CD4-positive, alpha-beta T cell treated with Interleukin-1 beta for 1 hour (primary cell): ENCODE measurements around the gene NTM.

Source experiments
- DNase-seq, 2 donors: peaks; one replicate each; pipeline ENCODE4 v3.0.0-alpha.2; 2020 to 2022

Gene NTM

DNA sequence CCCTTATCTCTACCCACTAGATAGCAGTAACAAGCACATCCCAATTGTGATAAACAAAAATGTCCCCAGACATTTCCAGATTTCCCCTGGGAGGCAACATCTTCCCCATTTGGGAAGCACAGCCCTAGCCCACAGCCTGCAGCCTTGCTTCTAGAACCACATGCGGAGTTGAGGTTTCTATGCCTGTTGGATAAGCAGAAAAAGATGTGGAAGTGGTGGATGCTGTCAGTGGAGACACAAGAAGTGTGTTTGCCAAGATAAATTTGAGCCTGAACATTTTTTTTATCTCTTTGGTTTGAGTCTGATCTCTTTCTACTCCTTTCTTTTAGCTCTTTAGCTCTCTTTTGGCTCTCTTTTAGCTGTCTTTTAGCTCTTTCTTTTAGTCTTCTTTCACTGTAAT lies 884.5 kb downstream of the NTM start:
- no peak for DNase-seq

DNA sequence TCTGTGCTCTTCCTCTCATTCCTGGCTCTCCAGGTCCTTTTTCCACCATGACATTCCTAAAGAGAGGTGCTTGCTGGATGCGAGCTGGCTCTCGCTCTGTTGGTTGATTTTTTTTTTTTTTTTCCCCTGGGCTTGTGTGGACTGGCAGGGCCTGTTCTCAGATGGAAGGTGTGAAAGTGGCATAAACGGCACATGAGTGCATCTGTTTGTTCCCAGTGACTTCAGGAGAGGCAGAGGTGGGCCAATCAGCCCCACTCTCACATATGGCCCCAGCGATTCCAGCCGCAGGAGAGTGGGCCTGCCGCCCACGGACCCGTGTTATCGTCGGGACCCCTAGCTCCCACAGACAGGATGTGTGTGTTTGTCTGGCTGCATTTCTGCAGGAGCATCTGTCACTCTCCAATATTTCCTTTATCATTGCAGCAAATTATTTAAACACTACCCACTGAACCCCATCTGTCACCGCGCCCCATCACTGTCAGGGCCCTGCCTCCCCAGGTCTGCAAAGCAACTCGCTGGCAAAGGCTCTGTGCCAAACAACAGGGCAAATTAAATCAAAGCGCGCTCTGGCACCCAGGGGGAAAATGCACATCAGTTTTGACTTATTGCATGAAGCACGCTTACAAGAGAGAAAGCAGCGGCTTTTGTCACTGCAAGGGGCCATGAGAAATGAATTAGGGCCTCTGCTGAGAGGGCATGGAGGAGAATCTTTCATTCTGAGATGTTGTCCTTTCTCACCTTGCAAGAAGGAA lies 886.3 kb downstream of the NTM start:
- DNase-seq: no peak

DNA sequence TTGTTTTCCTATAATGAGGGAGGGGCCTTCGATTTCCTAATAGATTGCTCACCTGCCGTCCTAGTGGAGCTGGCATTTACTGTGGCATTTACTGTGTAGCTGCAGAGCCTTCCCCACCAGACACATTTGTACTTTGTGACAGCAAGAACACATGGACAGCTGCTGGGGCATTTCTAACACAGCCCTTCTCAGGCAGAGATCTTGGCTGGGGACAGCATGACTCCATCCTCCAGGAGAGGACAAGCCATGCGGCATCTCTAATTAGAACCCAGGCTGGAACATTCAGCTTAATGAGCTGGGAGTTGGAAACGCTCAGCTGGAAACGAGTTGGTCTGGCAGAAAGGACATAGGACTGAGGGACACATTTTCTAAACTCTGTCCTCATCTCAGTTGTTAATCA lies 887.5 kb downstream of the NTM start:
- DNase-seq: no peak

DNA sequence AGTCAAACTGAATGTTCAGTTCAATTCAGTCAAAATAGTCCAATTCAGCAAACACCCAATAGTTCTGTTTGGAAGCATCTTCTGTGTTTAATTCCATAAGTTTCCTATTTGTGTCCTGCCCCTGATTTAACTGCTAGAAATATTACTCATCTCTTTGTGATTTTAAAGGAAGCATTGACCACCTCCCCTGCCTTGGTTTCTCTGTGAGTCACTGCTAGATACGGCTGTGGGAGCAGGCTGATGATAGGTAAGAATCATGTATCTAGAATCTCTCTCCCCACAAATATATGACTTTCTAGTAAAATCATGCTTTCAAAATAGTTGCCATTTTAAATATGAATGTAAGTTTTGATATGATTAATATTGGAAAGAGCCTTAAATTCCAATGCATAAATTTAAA lies 888.5 kb downstream of the NTM start:
- DNase-seq: no peak

DNA sequence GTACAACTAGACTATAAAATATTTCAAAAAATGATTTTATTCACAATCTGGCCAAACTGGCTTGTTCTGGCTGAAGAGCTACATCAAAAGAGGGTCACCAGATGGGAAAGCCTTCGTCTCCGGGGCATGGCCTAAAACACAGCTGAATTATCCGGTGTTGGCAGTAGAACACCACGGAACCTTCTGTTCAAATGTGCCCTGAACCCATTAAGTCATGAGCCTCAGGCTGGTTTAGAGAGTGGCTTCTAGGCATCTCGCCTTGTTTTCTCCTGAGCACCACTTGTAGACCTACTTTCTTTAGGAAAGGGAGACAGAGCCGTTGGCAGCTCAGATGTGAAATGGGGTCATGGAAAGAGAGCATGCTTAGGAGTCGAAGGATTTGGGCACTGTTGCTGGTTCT lies 890.2 kb downstream of the NTM start:
- no peak for DNase-seq

DNA sequence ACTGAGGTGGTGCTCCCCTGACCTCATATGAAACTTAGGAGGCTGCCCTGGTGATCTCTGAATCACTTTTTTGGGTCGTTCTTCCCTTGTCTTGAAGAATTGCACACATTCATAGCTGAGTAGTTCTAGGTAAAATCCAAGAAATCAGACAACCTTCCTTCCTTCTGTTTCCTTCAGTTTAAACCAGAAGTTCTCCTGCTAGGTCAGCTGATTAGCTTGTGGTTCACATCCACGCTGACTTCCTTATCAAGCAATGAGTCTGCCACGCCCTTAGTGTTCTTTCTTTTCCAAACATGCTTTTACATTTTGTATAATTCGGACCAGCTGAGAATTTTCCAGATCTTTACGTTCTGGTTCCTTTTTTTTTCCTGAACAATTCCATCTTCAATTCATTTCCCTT lies 892.8 kb downstream of the NTM start:
- DNase-seq: no peak

DNA sequence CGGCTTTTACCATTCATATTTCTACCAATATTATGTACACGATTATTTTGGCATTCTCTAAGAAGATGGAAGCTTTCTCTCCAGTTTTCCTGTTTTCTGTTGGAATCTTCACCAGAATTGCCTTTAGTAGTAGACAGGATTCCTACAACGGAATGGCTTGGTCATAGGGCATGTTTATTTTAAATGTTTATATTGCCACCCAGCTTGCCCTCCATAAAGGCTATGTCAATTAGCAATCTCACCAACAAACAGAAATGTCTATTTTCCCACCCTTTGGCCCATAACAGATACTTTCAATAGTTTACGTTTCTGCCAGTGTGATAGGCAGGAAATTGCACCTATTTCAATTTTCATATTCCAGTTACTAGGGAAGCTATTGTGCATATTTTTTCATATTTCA lies 893.5 kb downstream of the NTM start:
- no peak for DNase-seq

DNA sequence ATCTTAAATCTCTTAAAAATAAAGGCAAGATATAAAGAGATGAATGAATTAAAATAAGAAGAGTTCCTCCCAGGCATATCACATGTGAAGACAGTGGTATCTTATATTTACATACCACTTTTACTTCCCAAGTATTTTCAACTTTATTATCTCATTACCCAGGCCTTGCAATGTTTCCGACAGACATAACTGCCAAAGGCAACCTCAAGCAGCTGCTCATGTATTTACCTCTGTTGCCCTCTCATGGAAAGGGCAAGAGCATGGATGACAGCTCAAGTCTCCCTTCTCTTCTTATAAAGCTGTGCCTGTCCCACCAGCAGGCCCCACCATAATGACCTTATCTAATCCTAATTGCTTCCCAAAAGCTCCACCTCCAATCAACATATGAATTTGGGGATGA lies 894.2 kb downstream of the NTM start:
- no peak for DNase-seq

DNA sequence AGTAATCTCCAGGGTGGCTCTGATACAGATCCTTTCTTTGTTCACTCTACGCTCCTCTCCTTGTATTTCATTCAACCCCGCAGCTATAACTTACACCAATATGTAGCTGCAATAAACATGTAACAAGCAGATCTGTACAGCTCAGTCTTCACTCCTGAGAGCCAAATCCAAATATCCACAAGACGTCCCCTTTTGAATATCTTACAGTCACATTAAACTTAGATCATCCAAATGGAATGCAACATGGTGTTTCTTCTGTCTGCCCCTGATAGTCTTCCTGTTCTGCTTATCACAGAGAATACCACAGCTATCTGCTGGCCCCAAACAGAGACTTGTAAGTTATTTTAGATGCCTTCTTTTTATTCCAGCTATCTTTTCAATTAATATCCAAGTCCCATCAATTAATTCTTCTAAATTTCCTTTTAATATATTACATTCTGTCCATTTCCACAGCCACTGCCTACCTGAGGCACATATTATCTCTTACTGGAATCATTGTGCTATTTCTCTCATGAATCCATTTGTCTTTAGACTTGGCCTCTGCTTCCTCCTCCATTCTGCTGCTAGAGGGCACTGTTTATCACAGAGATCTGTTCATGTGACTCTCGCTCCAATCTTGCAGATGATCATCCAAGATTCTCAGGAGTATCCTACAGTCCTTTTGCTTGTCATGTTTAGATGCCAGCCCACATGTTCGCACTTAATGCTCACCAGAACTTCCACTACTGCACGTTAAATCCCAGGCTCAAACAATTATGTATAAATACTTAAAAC lies 908.6 kb downstream of the NTM start:
- peak in 1 of 2 donors; percentile 4 for DNase-seq

DNA sequence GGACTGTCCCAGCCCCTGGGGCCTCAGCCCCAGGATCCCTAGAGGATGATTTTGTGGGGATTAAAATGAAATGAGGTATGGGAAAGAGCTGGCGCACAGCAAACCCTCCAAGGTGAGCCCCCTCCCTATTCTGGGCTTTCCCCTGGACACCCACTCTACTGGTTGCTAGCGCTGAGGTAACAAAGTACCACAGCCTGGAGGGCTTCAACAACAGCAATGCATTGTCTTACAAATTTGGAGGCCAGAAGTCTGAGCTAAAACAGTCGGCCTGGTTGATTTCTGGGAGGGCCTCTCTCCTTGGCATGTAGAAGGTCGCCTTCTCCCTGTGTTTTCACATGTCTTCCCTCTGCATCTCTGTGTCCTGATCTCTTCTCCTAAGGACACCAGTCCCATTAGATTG lies 913.6 kb downstream of the NTM start:
- no peak for DNase-seq

DNA sequence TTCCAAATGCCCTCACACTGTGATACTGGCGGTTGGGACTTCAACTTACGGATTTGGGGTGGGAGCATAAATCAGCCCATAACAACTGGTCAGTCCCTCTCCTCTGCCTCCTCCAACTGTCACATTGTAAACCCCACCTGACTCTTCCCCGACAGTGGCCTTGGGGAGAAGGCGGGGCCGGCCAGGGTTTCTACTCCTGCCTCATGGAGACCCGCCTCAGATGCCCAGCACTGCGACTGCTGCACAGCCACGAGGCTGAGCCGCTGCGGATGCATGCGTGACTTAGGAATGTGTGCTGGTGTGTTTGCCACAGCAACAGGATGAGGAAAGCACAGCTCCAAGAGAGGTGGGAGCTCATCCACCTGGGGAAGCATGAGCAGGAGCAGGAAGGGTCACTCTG lies 914.2 kb downstream of the NTM start:
- no peak for DNase-seq

DNA sequence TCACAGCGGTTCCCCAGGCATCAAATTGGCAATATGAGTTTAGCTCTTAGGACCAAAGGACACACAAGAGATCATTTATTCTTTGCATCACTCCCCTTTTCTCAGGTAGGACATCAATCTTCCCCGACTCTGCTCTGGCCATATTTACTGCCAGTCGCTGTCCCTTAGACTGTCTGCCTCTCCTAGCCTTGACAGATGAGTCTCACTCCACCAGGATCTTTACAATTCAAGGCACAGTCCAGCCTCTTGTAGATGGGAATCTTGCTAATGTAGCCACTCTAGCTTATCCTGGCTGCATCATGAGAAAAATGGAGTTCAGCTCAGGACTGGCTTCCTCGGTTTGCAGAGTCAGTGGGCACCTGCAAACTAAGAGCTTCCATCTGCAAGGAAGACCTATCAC lies 915.2 kb downstream of the NTM start:
- no peak for DNase-seq

DNA sequence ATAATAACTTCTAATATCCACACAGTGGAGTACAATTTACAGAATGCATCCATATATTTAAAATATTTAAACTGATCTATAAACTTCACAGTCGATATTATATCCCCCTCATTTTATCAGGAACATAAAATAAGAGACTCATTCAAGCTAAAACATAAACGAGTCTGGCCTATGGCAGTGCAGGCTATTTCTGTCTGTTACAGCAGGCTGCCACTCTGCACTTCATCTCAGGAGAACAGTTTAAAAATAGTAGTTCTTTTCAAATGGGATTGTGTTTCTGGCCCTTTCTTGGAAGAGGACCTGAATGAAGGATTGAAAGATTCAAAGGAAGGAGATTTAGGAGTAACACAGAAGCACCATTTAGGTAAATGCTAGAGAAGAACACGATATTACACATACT lies 915.7 kb downstream of the NTM start:
- DNase-seq: no peak

DNA sequence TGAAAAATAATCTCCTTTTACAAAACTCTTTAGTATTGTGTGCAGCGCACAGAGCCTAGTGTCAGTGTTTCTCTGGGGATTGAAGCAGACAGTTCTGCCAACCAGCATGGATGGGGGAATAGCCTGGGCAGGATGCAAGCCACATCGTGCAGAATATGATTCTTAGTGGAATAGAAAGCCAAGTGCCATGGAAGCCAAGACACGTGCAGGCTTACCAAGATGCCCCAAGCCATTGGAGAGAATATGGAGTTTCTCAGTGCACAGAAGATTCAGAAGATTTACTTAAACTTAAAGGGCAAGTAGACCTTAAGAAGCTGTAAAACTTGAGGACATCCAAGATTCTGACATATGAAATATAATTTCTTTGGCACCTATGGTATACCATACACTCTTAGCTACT lies 917.6 kb downstream of the NTM start:
- no peak for DNase-seq

DNA sequence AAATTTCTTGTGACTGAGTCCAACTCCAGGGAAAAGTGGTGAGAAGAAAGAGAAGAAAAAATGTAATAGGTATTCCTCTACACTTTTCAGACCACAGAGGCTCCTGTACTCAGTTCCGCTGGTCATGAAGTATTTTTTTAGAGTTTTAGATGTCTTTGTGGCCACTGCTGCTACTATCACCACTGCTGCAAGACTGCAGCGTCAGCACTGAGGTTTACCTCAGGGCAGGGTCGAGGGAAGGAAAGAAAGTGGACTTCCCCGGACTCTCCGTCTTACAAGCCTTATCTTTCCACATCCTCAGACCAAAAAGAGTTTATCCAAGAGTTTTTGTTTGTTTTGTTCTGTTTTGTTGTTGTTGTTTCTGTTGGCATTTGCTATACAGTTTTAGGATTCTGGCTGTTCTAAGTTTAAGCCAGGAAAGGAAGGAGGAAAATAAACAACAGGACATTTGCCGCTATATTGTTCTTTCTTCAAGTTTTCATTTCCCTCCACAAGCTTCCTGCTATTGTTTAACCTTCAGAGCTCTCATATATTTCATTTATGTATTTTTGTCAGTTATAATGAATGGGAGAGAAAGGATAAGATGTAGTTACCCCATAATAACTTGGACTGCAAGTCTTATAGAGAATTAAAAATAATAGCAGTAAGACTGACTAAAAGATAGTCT lies 919.3 kb downstream of the NTM start:
- DNase-seq: no peak

DNA sequence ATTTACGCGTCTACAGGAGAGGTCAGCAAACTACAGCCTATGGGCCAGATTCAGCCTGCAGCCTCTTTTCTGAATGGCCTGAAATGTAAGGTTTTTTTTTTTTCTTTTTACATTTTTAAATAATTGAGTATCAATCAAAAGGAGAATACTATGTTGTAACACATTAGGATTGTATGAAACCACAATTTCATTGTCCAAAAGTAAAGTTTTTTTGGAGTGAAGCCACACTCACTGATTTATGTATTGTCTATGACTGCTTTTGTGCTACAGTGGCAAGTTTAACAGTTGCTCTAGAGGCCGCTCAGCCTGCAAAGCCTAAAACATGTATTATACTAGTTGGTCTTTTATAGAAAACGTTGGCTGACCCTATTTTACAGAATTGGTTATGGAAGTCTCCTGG lies 923.2 kb downstream of the NTM start:
- DNase-seq: no peak

DNA sequence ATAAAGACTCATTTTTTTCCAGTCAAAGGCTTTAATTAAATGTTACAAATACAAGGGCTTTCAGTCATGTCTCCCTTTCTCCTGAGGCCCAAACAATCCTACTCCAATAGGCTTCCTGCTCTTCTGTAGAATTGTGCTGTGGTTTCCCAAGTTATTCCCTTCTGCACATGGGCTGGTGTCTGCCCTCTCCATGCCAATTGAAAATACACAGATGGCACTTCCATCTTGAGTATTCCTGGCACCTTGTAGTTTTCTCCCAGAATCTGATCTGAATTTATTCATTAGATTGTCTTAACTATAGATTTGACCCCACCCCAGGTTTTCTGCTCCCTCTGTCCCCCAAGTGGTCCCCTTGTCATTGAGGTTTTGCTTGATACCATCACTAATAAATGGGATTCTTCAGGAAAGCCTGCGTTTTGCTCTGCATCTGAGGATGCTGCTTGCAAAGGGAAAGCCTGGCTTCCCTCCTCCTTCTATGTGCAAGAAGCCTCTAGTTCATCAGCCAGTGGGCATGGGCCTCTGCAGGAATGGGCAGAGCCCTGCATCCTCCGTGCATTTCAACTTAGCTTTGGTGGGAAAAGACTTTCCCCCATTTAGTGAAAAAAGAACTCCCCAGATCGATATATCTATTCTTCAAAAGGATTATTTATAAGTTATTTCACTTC lies 926.7 kb downstream of the NTM start:
- no peak for DNase-seq

DNA sequence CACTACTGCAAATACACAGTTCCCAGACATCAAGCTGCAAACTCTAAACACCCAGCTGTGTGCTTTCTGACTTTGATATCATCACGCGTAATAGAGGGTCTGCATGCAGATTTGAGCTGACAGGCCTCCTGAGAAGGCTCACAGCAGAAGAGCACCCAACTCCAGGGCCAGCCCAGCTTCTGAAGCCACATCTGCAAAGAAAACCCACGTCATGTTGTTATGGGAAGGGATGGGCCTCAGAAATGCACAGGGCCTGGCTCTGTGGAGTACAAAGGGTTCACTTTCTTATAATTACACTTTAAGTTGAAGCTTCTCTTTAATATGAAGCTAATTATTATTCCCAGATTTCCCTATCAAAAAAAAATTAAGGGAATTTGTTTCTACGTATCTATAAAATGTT lies 927.9 kb downstream of the NTM start:
- no peak for DNase-seq

DNA sequence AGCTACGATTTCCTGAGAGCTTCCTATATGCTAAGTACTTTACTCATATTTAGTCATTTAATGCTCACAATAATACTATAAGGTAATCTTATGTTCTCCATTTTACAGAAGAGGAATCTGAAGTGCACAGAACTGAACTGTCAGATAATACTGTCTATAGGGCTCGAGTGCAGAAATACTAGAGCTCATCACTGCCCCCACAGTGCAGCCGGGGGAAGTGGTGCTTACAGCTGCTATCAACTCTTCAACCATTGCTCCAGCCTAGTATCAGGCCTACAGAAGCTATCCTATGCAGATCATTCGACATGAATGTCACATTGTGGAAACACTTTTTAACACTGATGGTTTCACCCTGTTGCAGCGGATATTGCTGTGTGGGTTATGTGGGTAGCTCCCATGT lies 929.9 kb downstream of the NTM start:
- no peak for DNase-seq

DNA sequence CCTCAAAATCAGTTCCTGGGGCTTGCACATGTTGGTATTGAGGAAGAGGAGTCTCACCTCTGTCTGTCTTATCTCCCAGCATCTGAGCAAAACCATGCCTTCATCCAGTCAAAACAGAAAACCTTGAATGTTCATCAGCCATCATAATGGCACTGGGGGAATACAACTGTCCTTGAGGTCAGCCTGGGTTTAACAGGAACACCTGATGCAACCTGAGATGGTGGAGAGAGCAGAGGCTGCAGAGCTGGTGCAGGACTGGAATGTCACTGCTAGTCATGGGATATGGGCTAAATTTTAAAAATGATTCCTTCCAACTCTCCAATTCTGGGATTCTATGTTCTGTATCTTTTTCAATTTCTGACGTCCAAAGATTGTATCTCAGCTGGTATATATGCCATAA lies 931.0 kb downstream of the NTM start:
- DNase-seq: no peak

DNA sequence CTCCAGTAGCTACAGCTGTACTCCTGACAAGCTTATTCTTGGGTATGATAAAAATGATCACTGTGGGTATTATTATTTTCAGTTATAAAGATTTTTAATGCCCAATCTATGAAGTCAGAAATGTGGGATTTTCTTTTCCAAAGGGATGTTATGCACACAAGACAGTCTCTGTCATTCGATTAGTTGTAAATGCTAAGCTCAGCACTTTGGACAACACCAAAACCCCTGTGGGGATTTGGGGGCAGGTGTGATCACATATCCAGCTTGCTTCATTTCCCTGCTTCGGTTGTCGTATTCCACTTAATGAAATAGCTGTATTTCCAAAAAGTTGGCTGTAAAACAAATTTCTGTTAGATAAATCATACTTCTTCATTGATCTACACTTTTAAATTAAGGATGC lies 931.5 kb downstream of the NTM start:
- no peak for DNase-seq

DNA sequence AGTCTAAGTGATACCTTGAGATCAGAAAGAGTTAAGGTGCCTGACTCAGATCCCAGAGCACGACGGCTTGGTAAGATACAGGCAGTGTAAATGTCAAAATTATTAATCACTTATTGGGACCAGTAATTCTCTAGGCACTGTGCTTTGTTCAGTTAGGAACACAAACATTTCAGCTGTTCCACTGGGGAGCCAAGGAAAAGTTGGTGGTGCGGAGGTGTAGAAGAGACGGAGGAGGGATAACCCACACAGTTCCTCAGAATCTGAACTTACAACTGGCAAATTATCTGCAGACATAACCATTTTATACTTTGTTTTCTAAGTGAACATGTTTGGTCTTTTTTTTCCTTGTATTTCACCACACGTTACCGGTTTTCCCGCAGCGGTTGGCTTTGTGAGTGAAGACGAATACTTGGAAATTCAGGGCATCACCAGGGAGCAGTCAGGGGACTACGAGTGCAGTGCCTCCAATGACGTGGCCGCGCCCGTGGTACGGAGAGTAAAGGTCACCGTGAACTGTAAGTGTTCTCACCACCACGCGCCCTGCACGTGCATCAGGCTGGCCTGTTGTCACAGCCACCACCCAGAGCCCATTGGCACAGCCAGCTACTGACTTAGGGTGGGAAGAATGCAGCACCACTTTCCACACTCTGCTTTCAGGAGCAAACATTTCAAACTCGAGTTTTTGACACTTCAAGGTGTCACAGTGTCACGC lies 937.0 kb downstream of the NTM start:
- DNase-seq: no peak
